ENCODE results near the gene EYS.

DNA sequence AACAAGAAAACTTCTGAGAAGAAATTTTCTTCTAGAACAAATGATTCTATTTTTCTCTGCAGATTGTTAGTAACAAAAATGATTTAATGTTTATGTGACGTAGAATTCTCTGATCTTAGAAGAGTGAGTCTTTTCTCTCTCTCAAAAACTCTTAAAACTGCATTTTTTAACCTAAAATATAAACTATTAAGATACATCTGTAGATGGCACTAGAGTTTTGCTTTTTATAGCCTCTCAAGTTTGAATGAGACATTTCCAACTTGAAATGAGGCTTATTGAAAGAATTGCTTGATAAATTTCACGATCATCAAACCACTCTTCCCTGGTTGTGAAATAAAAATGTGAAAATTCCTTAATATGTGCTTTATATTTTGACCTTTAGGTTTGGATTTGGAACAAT lies 2017.6 kb downstream of the EYS start:
- TF ChIP-seq ZNF70 (CRISPR knock-in tag; IDR thresholded peaks at IDR 0.05) (no peak), GLIS3 (CRISPR knock-in tag; IDR thresholded peaks at IDR 0.05) (no peak), PPARA (CRISPR knock-in tag; IDR thresholded peaks at IDR 0.05; ENCODE audit: borderline replicate concordance) (no peak), RARB (CRISPR knock-in tag; IDR thresholded peaks at IDR 0.05) (no peak), ZFP30 (CRISPR knock-in tag; IDR thresholded peaks at IDR 0.05) (no peak), BACH2 (CRISPR knock-in tag; IDR thresholded peaks at IDR 0.05; ENCODE audit: borderline replicate concordance) (no peak), ARNTL (CRISPR knock-in tag; IDR thresholded peaks at IDR 0.05; ENCODE audit: borderline replicate concordance, low read depth) (no peak), OSR1 (CRISPR knock-in tag; IDR thresholded peaks at IDR 0.05) (no peak), ZFP3 (CRISPR knock-in tag; IDR thresholded peaks at IDR 0.05) (no peak), CSDC2 (CRISPR knock-in tag; IDR thresholded peaks at IDR 0.05) (no peak), ZNF565 (CRISPR knock-in tag; conservative IDR thresholded peaks at IDR 0.05; ENCODE audit: low read depth) (no peak)
- TF ChIP-seq, protein P1, sequence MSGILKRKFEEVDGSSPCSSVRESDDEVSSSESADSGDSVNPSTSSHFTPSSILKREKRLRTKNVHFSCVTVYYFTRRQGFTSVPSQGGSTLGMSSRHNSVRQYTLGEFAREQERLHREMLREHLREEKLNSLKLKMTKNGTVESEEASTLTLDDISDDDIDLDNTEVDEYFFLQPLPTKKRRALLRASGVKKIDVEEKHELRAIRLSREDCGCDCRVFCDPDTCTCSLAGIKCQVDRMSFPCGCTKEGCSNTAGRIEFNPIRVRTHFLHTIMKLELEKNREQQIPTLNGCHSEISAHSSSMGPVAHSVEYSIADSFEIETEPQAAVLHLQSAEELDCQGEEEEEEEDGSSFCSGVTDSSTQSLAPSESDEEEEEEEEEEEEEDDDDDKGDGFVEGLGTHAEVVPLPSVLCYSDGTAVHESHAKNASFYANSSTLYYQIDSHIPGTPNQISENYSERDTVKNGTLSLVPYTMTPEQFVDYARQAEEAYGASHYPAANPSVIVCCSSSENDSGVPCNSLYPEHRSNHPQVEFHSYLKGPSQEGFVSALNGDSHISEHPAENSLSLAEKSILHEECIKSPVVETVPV (CRISPR knock-in tag; IDR thresholded peaks at IDR 0.05): no peak
- TF ChIP-seq, protein P2, sequence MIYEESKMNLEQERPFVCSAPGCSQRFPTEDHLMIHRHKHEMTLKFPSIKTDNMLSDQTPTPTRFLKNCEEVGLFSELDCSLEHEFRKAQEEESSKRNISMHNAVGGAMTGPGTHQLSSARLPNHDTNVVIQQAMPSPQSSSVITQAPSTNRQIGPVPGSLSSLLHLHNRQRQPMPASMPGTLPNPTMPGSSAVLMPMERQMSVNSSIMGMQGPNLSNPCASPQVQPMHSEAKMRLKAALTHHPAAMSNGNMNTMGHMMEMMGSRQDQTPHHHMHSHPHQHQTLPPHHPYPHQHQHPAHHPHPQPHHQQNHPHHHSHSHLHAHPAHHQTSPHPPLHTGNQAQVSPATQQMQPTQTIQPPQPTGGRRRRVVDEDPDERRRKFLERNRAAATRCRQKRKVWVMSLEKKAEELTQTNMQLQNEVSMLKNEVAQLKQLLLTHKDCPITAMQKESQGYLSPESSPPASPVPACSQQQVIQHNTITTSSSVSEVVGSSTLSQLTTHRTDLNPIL (CRISPR knock-in tag; IDR thresholded peaks at IDR 0.05; ENCODE audit: low read depth): no peak
- TF ChIP-seq, protein P3, sequence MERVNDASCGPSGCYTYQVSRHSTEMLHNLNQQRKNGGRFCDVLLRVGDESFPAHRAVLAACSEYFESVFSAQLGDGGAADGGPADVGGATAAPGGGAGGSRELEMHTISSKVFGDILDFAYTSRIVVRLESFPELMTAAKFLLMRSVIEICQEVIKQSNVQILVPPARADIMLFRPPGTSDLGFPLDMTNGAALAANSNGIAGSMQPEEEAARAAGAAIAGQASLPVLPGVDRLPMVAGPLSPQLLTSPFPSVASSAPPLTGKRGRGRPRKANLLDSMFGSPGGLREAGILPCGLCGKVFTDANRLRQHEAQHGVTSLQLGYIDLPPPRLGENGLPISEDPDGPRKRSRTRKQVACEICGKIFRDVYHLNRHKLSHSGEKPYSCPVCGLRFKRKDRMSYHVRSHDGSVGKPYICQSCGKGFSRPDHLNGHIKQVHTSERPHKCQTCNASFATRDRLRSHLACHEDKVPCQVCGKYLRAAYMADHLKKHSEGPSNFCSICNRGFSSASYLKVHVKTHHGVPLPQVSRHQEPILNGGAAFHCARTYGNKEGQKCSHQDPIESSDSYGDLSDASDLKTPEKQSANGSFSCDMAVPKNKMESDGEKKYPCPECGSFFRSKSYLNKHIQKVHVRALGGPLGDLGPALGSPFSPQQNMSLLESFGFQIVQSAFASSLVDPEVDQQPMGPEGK (CRISPR knock-in tag; IDR thresholded peaks at IDR 0.05; ENCODE audit: borderline replicate concordance): no peak

Measured in SK-N-SH treated with all-trans-retinoic acid at 6 μM for 48 hours (cell line).